Activated CD8-positive, alpha-beta memory T cell treated with anti-CD3 and anti-CD28 coated beads for 1 hour (primary cell): ENCODE measurements around the gene ZNF800.

ENCODE experiments used
- DNase-seq, 2 donors: peaks; one replicate each; pipeline ENCODE4 v3.0.0-alpha.2; 2020; ENCODE audit warnings: low read depth in 1 of 2; ENCODE audit errors: extremely low read depth in 1 of 2

ZNF800 gene

DNA sequence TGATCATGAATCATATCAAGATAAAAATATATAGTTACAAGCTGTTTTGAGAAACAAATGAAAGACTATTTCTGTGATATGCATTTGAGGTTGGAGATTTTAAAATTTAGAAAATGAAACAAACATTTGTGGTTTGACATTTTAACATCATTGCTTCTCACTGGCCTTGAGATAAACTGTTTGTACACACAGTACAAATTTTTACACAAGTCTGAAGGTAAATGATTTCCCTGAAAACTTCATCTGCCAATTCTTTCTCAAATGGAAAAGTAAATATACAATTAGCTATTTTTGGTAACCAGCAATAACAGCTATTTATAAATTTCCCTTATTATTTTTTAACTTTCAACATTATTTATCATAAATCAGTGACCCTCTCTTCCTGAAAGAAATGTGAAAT, 38.6 kb downstream of the ZNF800 start:
- no peak for DNase-seq

DNA sequence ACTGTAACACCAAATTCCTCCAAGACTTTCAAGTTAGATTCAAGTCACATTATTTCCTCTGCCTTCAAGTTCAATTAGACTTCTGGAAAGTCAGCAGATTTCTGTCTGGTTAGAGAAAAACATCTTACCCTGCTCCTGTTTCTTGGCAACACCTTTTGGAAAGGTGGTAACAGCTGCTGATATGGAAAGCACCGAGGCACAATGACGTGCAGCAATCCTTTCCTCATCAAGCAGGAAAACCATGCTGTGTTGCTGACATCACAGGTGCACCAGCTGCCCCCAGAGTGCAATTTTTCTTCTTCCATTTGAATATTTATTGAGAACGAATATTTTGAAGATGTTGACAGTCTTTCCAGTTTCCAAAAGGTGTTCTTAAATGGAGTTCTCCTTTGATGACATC, 41.9 kb downstream of the ZNF800 start:
- no peak for DNase-seq

DNA sequence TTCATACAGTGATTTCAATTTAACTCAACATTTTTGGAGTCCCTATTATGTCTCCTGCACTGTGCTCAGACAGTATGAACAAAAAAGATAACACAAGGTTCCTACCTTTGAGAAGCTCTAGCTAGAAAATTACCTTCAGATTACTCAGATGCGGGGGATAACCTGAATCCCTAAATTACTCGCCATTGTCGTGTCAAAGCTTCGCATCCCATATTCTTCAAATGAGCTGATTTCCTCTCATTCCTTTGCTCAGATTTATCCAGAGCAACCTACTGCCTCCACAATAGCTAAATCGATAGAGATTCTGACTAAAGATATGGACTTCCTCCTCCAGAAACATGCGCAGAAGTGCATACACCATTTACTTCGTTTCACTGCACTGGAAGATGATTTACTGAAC, 42.6 kb downstream of the ZNF800 start:
- DNase-seq = no peak

DNA sequence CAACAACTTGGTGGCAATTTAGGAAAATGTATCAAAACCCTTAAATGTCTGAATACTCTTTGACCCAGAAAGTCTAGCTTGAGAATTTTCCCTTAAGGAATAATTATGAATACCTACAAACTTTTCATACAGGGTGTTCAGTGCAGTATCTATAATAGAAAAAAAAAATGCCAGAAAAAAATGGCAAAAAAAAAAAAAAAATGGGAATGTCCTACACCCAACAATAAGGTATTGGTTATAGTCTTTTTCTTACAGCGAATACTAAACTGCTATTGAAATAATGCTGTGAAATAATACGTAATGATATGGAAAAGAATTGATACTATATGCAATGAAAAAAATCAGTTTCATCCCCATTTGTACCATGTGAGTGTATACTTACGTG, 44.3 kb downstream of the ZNF800 start:
- DNase-seq = no peak

DNA sequence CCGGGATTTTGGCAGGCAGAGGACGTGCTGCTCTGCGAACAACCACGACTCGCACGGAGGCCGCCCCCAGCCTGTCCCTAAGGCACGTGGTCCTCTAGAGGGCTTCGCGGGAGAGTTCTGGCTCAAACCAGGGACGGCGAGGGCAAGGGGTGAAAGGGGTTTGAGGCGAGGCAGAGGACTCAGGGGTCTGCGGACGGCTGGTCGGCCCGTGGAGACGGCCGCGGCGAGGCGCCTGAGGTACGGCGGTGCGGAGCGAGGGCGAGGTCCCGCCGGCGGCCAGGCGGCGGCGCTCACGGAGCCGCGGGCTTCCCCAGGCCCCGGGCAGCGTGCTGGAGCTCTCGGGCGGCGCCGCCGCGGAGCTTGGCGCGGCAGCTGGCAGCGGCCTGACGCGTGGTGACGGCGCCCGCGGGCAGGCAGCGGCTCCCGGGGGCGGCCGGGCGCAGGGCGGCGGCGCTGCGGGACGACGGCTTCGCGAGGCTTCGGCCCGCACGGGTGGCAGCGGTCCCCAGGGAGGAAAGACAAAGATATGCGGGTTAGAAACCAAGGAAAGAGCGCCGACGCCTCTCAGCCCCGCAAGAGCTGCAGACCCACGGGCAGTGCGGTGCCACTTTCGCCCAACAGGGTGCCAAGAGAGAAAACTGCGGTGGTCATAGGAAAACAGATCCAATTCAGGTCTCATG, 44.8 kb downstream of the ZNF800 start:
- peak; percentile 21 to 63 for DNase-seq

DNA sequence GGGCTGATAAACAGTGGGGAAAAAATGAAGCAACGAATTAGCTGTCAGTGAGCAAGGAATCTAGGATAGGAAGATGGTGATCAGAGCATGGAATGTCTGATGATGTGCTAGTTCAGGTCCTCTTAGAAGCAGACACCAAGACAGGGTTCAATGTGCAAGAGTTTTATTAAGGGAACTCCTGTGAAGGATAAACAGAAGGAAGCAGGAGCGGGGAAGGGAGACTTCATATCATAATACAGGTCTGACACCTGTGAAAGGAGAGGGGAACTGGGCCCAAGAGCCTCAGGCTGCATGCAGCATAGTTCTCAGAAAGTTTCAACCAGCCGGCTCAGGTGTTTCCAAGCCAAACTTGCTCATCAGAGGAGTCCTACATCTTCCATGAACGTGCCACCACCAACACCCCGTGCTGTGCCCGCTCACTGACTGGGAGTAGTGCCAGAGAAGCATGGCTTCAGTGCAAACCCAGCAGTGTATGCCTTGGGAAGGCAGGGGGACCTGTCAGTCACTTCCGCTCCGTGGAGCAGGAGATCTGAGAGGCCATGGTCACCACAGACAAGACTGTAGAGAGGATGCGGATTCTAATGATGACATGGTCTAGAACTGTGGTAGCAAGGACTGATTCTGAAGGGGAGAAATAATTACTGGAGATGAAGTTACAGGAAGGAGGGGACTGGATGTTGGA, 45.8 kb downstream of the ZNF800 start:
- DNase-seq = no peak

DNA sequence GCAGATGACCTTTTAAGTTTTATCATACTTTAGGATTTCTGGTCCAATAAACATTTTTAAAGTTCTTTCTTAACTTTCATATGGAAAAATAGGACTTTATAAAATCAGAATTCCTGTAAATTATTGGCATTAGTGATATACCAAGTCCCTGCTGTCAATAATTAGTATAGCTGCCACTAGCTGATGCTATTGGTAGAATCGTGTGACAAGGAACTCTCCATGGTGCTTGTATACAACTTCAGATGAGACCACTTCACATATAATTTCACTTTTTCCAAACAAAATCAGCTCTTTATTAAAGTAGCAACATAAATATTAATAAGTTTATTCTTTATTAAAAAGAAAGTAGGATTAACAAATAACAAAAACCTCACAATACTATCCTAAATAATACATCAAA, 49.9 kb downstream of the ZNF800 start:
- no peak for DNase-seq

DNA sequence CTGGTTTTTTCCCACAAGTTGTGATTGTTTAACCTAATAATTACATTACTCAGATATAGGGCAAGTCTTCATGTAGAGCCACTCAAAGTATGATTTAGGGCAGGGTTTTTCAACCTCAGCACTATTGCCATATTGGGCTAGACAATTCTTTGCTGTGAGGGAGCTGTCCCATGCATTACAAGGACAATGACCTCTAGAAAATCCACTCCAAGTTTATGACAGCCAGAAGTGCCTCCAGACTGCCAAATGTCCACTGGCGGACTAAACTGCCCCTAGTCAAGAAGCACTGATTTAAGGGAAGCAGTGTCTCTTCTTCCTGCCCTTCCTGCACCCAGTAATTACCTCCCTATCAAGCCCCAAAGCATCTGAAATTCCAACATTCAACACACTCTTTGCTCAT, 54.4 kb downstream of the ZNF800 start:
- DNase-seq = no peak

DNA sequence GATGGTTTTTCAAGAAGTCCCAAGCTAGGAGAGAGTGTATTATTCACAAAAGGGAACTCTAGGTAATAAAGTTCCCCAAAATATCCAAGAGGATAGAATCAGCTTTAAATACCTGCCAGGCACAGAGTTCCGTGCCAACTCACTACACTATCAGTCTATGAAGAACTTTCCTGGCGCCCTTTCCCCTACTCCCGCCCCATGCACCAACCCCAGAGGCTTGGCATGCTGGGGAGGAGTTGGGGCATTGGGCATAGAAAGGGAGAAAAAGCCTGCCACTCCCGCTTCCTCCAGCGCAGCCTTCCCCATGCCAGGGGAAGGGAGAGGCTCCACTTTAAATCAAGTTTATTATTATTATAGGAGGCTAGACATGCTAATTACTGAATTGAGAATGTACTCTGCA, 54.9 kb downstream of the ZNF800 start:
- no peak for DNase-seq

DNA sequence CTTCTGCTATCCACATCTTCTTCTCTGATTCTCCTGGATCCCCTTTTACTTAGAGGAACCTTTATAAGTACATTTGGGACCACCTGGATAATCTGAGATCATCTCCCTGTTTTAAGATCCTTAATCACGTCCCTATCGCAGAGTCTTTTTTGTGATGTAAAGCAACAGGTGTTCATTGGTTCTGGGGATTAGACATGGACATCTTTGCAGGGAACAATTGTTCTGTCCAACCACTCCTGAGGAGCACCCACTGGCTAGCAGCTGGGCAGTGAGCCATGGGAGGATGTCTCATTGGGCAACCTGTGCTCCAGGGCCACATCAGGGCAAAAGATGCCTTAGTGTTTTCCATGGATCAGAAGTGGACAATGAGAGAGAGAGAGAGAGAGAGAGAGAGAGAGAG, 56.0 kb downstream of the ZNF800 start:
- DNase-seq = no peak

DNA sequence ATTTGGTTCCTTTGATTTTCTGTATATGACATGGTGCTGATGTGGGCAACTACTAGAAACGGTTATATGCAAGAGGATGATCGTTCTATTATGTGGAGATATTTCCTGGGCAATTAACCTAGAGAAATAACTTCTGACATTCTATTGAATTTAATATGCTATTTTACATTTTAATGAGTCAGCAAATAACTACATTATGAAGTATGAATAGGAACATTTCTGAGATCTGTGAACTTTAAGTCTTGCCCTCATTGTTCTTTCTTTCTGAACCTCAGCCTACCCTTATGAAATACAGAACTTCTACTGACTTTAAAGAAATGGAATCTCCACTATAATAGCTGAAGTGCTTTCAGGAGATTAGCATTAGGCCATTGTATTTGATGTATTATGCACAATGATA, 59.6 kb downstream of the ZNF800 start:
- no peak for DNase-seq

DNA sequence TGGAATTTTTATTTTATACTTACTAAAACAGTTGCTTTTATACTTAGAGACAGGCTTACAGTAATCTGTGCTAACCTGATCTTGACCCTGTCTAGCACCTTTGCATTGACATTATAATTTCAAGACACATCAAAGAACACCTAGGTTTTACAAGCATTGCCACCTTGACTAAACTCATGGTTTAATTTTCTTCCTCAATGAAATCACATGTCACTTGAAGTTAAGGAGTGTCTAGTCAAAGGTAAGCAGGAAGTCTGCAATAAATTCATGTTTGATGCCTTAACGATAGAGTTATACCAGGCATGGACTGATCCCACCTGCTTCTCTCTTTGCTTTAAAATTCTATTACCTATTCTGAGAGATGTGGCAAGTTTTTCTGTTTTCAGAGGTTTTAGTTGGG, 62.4 kb downstream of the ZNF800 start:
- DNase-seq = no peak

DNA sequence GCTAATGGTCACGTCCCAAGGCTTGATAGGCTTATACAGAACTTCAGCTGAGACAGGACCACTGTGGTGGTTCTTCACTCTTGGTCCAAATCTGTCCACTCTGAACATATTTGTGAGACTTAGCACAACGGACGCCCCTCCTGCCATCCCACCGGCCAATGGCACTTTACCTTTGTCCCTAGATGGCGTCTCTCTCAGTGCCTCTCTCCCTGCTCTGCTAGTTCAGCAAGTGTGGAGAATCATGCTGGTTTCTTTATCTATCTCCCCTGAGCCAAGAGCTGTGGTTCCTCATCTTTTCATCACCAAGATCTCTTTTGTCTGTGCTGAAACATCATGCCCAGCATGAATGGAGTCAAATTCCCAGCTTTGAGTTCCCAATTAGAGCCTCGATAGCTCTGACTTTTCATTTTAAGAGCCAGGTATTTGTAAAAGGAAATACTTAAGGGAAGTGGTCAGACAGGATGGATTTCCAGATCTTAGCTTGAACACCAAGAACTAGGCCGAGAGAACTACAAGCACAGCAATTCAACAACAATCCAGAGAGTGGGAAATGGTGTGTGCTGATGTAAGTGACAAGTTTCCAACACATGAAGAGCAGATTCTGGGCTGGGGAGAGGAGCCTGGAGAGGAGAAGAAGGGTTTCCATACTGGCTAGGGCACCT, 69.5 kb downstream of the ZNF800 start:
- DNase-seq = no peak

DNA sequence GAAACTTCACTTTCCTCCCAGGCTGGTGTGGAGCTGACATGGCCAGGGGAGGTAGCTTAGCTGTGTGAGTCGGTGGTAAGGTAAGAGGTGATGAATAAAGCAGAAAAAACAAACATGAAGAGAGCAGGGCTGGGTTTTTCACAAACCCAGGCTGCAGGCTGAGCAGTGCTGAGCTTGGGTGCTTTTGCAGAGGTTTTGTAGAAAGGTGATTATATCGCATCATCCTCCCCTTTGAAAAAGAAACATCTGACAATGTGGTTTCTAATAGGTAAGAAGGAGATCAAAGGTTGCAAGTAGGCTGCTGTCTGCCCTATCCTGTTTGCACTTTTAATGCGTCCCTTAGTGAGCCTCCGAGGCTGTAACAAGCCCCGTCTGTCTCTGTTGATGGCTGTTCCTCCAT, 70.2 kb downstream of the ZNF800 start:
- no peak for DNase-seq

DNA sequence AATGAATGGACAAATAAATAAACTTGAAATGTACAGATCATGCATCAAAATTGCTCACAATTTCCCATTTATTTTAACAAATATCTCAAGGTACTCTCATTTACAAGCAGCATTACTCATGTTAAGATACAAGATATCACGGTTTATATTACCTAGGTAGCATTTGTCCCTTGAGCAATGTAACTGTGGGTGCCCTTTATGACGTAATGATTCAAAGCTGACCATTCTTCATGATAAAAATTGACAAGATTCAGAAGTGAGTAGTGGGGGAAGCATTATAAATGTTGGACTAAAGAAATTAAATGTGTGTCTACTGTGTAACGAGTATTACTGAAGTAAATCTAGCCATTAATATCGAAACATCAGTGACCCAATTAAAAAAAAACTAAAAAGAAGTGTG, 71.5 kb downstream of the ZNF800 start:
- no peak for DNase-seq
